HG03159 (cell line): ENCODE data around the gene UBE2J2.

Experiments used
- ATAC-seq: cut with Tn5 transposase; IDR thresholded peaks from one replicate; pipeline ENCODE4 v1.9.1; 2021; ENCODE audit warnings: mild to moderate bottlenecking, moderate library complexity; ENCODE audit not compliant: unreplicated experiment

The UBE2J2 gene

GRCh38 chr1:1282998-1283397 is 9.3 kb upstream of the UBE2J2 start:
- no peak for ATAC-seq

- no peak for ATAC-seq
Observed at GRCh38 chr1:1281533-1282321, 8.1 kb upstream of the UBE2J2 start.

DNA sequence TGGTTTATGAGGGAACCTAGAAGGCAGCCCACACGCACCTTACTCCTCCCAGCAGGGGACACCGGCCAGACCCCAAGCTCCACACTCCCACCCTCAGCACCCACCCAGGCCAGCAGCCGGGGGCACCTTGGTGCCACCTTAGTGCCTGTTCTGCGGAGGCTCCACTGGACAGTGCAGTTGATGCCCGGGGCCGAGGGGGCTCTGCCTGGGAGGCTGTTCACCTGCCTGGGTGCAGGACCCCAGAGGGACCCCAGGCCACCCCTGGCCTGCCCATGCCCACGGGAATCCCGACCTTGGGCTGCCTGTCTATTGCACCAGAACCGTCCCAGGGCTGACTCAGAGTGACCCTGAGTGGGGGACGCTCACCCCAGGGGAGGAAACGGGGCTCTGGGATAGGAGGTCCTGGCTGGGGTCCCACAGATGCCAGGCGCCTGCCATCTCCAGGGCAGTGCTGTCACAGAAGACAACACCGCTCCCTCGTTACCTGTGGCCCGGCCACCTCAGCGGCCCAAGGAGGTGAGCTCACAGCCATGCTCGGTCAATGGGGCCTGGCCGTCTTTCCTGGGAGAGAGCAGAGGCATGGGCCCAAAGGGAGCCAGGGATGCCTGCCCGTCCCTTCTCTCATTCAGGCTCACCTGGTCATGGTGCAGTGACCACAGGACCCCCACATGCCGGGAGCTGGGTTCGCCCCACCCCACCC is 7.3 kb upstream of the UBE2J2 start:
- ATAC-seq = no peak

- no peak for ATAC-seq
Observed at GRCh38 chr1:1279028-1279427, 5.4 kb upstream of the UBE2J2 start.

- no peak for ATAC-seq
Observed at GRCh38 chr1:1278620-1279019, 5.0 kb upstream of the UBE2J2 start.

DNA sequence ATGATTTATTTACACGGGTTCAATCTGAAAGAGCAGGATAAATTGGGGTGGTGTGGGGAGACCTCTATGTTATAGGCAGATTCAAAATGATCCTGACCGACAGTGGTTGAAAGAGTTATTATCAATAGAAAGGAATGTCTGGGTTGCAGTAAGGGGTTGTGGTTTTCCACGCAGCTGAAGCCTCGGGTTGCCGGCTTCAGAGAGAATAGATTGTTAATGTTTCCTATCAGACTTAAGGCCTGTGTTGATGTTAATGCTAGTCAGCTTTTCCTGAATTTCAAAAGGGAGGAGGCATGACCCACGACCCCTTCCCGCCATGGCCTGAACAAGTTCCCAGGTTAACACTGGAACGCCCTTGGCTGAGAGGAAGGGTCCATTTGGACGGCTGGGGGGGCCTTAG is 2.2 kb upstream of the UBE2J2 start:
- ATAC-seq = no peak

GRCh38 chr1:1274931-1275431 is 1.3 kb upstream of the UBE2J2 start:
- ATAC-seq = no peak

GRCh38 chr1:1274299-1274930 is 761 bp upstream of the UBE2J2 start:
- no peak for ATAC-seq

GRCh38 chr1:1273209-1273511 is 494 bp downstream of the UBE2J2 start:
- ATAC-seq = peak; percentile 8

GRCh38 chr1:1272341-1273208 is 1.1 kb downstream of the UBE2J2 start:
- no peak for ATAC-seq

DNA sequence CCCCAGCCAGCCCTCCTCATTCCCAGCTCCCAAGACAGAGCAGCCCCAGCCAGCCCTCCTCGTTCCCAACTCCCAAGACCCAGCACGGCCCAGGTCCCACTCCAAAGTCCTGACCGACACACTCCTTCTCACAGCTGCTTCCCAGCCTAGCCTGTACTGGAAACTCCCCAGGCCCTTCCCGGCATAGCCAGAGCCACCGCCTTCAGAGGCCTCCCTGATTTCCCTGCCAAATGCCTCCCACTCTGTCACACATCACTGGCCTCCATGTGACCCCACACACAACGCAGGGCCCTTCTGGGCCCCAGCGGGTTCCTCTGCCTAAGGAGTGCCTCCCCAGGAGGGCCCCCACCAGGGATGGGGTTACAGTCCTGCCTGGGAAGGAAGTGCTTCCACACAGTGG is 2.8 kb downstream of the UBE2J2 start:
- ATAC-seq = no peak

- ATAC-seq = no peak
Observed at GRCh38 chr1:1268284-1268682, 5.4 kb downstream of the UBE2J2 start.

GRCh38 chr1:1267488-1268283 is 6.0 kb downstream of the UBE2J2 start:
- ATAC-seq = no peak

DNA sequence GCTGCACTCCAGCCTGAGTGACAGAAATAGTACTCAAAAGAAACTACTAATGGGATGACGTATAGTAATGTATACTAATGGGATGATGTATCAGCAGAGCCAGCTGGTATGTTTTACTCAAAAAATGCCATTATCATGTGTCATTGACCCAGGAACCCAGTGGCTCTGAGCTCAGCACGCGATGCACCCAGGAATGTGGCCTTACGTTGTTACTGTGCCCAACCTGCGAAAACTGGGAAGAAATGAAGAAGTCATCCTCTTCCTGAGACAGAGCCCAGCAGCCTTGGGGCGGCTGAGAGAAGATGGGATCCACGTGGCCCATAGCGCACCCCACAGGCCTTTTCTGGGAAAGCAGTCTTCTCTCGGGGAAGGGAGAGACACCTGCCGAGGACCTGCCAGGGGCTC is 8.8 kb downstream of the UBE2J2 start:
- no peak for ATAC-seq

GRCh38 chr1:1264026-1264425 is 9.6 kb downstream of the UBE2J2 start:
- no peak for ATAC-seq

- no peak for ATAC-seq
Observed at GRCh38 chr1:1262758-1263157, 10.9 kb downstream of the UBE2J2 start.

- ATAC-seq = no peak
Observed at GRCh38 chr1:1262071-1262470, 11.6 kb downstream of the UBE2J2 start.

- no peak for ATAC-seq
Observed at GRCh38 chr1:1260843-1261560, 12.7 kb downstream of the UBE2J2 start.

GRCh38 chr1:1259951-1260600 is 13.6 kb downstream of the UBE2J2 start:
- ATAC-seq = no peak
